ENCODE measurements around the gene TDP2. TPM values are rescaled to one million over a fixed set of nuclear protein-coding genes. Genes with fewer than 3 reads are reported as not detected.
"Not testable (repeated sequence)": the region's sequence is repeated elsewhere in the genome, so short reads cannot be mapped to it uniquely, and the experiment has no call there.

The TDP2 gene
- total RNA-seq, 4 donors from 2014 or later = 25.2 to 44.4 (median 37.6) TPM

DNA sequence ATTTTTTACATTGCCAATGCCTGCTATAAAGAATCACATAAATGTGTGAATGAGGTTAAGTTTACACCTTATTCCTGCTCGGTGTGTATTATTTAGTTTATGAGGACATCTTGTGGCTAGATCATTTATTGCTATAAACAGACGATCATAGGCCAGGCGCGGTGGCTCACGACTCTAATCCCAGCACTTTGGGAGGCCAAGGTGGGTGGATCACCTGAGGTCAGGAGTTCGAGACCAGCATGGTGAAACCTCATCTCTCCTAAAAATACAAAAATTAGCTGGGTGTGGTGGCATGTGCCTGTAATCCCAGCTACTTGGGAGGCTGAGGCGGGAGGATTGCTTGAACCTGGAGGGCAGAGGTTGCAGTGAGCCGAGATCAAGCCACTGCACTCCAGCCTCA is 28.9 kb upstream of the TDP2 start:
- not testable (repeated sequence) for H3K27ac ChIP-seq (replicated peaks in 1 of 4); H3K27me3 ChIP-seq; H3K4me3 ChIP-seq; DNase-seq (ENCODE audit: extremely low spot score); H3K9me3 ChIP-seq; H3K4me1 ChIP-seq
- TF ChIP-seq, protein P1, sequence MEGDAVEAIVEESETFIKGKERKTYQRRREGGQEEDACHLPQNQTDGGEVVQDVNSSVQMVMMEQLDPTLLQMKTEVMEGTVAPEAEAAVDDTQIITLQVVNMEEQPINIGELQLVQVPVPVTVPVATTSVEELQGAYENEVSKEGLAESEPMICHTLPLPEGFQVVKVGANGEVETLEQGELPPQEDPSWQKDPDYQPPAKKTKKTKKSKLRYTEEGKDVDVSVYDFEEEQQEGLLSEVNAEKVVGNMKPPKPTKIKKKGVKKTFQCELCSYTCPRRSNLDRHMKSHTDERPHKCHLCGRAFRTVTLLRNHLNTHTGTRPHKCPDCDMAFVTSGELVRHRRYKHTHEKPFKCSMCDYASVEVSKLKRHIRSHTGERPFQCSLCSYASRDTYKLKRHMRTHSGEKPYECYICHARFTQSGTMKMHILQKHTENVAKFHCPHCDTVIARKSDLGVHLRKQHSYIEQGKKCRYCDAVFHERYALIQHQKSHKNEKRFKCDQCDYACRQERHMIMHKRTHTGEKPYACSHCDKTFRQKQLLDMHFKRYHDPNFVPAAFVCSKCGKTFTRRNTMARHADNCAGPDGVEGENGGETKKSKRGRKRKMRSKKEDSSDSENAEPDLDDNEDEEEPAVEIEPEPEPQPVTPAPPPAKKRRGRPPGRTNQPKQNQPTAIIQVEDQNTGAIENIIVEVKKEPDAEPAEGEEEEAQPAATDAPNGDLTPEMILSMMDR (IDR thresholded peaks at IDR 0.05) = peak; percentile 42 to 53 (median 52)
- H3K36me3 ChIP-seq = peaks cover 0 to 15% (median 5%) of the 10 kb centered on the region in 4 donors
- WGBS = 36% methylated on average over 8 of the region's 8 CpGs
- intact Hi-C loops (cut with DNase I) = loop anchor here (2.0 kb wide), 1 partner anchor 113 kb away; no protein-coding TSS in a partner anchor

DNA sequence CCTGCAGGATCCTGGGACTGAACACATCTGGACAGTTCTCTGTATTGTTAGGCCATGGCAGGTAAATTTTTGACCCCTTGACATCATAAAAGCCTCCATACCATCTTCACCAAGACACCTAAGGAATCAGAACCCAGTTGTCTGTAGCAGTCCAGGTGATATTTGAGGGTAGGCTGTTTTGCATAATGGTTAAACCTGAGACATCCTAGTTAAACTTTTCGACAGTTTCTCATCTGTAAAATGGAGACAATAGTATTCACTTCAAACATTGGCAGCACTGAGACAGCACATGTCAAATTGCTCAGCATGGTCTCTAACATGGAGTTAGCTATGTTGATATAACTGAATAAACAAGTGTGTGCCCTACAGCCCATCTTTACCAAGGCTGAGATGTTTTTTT is 27.5 kb upstream of the TDP2 start:
- intact Hi-C loops (cut with DNase I) = loop anchor here (2.0 kb wide), 1 partner anchor 111 kb away; no protein-coding TSS in a partner anchor
- Histone ChIP-seq H3K36me3 (peaks cover 0 to 10% (median 3%) of the 10 kb centered on the region in 4 donors), H3K4me1 (peaks cover 0 to 7% (median 0%) of the 10 kb centered on the region in 4 donors), H3K27ac (replicated peaks in 1 of 4) (no peak overlapping the region), H3K27me3 (no peaks in the 10 kb centered on the region), H3K4me3 (no peak overlapping the region), H3K9me3 (no peaks in the 10 kb centered on the region)
- TF ChIP-seq EP300 (IDR thresholded peaks at IDR 0.05) (no peak), POLR2A (IDR thresholded peaks at IDR 0.05; ENCODE audit: low read depth) (no peak), POLR2AphosphoS5 (IDR thresholded peaks at IDR 0.05) (no peak)
- TF ChIP-seq, protein P1 (IDR thresholded peaks at IDR 0.05) = no peak
- DNase-seq (ENCODE audit: extremely low spot score) = no peak
- WGBS = 90% methylated on average over 1 of the region's 1 CpG

DNA sequence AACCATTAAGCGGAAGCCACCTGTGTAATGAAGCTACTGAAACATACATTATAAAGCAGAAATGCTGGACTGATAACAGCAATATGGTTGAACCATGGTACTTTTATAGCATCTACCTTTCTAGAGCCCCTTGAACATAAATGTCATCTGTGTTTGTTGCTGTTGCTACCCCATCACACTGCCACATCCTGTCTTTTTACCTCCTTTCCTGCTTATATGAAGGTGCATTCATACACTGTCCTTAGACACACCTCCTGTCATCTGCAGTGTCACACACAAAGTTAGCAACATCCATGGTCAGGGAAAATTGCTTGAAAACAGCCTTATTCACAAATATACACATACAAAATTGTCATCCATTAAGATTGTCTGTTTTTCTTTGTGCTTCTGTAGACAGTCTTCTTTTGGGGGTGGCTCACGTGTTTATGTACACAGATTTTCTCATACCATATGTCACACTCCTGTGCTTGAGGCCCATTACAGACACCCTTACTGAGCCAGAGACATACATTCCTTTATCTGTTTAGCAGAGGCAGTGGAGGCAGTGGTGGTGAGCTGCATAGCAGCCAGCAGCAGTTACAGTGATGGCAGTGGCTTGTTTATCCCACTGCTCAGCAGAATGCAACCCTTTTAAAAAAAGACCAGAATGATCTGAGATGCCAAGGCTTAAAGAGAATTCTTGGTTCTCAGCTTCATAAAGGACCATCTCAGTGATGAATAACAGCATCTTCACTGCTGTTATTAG is 26.3 kb upstream of the TDP2 start:
- intact Hi-C loops (cut with DNase I) = no loop called here
- TF ChIP-seq EP300 (IDR thresholded peaks at IDR 0.05) = no peak
- TF ChIP-seq POLR2AphosphoS5 (IDR thresholded peaks at IDR 0.05) = no peak
- H3K9me3 ChIP-seq = no peaks in the 10 kb centered on the region
- WGBS = 83% methylated on average over 2 of the region's 2 CpGs
- H3K36me3 ChIP-seq = peaks cover 0 to 5% (median 0%) of the 10 kb centered on the region in 4 donors
- no peak overlapping the region for H3K27ac ChIP-seq (replicated peaks in 1 of 4)
- H3K4me3 ChIP-seq = no peak overlapping the region
- DNase-seq (ENCODE audit: extremely low spot score) = no peak
- no peaks in the 10 kb centered on the region for H3K27me3 ChIP-seq
- H3K4me1 ChIP-seq = peaks cover 0 to 7% (median 0%) of the 10 kb centered on the region in 4 donors

DNA sequence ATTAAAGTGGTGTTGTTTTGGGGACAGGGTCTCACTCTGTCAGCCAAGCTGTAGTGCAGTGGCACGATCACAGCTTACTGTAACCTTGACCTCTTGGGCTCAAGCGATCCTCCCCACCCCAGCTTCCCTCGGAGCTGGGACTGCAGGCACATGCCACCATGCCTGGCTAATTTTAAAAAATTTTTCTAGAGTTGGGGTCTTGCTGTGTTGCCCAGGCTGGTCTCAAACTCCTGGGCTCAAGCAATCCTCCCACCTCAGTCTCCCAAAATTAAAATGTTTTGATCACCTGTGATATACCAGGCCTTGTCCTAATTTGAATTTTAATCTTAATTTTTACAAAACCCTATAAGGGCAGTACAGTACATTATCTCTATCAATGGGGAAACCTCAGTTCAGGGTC is 25.7 kb upstream of the TDP2 start:
- WGBS = 98% methylated on average over 3 of the region's 3 CpGs
- H3K27ac ChIP-seq (replicated peaks in 1 of 4) = no peak overlapping the region
- TF ChIP-seq EP300 (IDR thresholded peaks at IDR 0.05) (no peak), POLR2AphosphoS5 (IDR thresholded peaks at IDR 0.05) (no peak)
- H3K27me3 ChIP-seq = no peaks in the 10 kb centered on the region
- DNase-seq (ENCODE audit: extremely low spot score) = no peak
- no peaks in the 10 kb centered on the region for H3K9me3 ChIP-seq
- H3K4me1 ChIP-seq = peaks cover 0 to 7% (median 0%) of the 10 kb centered on the region in 4 donors
- intact Hi-C loops (cut with DNase I) = no loop called here
- no peak overlapping the region for H3K4me3 ChIP-seq
- peaks cover 0 to 5% (median 2%) of the 10 kb centered on the region in 4 donors for H3K36me3 ChIP-seq

DNA sequence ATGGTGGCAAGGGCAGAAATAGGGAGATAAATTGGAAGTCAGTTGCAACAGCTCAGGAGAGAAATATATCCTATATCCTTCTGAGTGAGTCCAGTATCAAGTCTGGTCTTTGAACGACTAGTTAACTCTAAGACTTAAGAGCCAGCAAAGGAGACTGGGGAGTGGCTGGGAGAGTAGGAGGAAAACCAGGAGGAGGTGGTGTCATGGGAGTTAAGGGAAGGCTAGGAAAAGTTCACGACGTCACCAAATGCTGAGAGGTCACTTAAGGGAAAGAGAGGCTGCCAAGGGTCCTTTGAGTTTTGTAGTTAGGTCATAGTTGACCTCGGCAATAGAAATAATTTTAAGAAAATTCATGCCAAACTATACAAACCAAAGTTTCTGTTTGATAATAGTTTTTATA is 25.3 kb upstream of the TDP2 start:
- no peak overlapping the region for H3K4me3 ChIP-seq
- no peaks in the 10 kb centered on the region for H3K9me3 ChIP-seq
- H3K36me3 ChIP-seq = peaks cover 0 to 5% (median 2%) of the 10 kb centered on the region in 4 donors
- no peaks in the 10 kb centered on the region for H3K27me3 ChIP-seq
- no peak for DNase-seq (ENCODE audit: extremely low spot score)
- 66% methylated on average over 4 of the region's 4 CpGs for WGBS
- no peak overlapping the region for H3K27ac ChIP-seq (replicated peaks in 1 of 4)
- intact Hi-C loops (cut with DNase I) = no loop called here
- peaks cover 0 to 7% (median 0%) of the 10 kb centered on the region in 4 donors for H3K4me1 ChIP-seq
- TF ChIP-seq, protein P1 (IDR thresholded peaks at IDR 0.05) = no peak
- no peak for TF ChIP-seq POLR2A (IDR thresholded peaks at IDR 0.05; ENCODE audit: low read depth)
- no peak for TF ChIP-seq POLR2AphosphoS5 (IDR thresholded peaks at IDR 0.05)
- no peak for TF ChIP-seq EP300 (IDR thresholded peaks at IDR 0.05)
